Lung (tissue), 12 donors: ENCODE data around the gene CFLAR. TPM values are rescaled to one million over a fixed set of nuclear protein-coding genes. Genes with fewer than 3 reads are reported as not detected.

ENCODE experiments used
- ATAC-seq: fragments of 200-7000 bp; cut with Tn5 transposase; one replicate; pipeline ENCODE4 v1.9.1; 2020; ENCODE audit warnings: moderate number of reproducible peaks; ENCODE audit not compliant: insufficient read depth, low FRiP score
- DNase-seq, 3 donors: peaks; one replicate each; pipeline ENCODE4 v3.0.0-alpha.2; 2013 to 2017
- H3K27ac ChIP-seq, 2 donors: one replicate each; pipeline ENCODE4 v1.5.1; 2013; ENCODE audit warnings: mild to moderate bottlenecking in 2 of 2, moderate library complexity in 2 of 2, control low read depth in 1 of 2, inconsistent platforms in 1 of 2, low read depth in 1 of 2, low read length in 1 of 2
- H3K27me3 ChIP-seq, 3 donors: one replicate each; pipeline ENCODE4 v1.5.1; 2013; ENCODE audit warnings: low read length in 2 of 3; ENCODE audit not compliant: control insufficient read depth in 3 of 3, insufficient read depth in 3 of 3
- H3K36me3 ChIP-seq, 4 donors: one replicate each; pipeline ENCODE4 v1.5.1; 2013; ENCODE audit warnings: low read length in 4 of 4, mild to moderate bottlenecking in 1 of 4, moderate library complexity in 1 of 4; ENCODE audit not compliant: control insufficient read depth in 4 of 4, insufficient read depth in 4 of 4
- H3K4me1 ChIP-seq, 5 donors: one replicate each; pipeline ENCODE4 v1.5.1; 2013; ENCODE audit warnings: low read length in 5 of 5, mild to moderate bottlenecking in 2 of 5, moderate library complexity in 1 of 5; ENCODE audit not compliant: control insufficient read depth in 5 of 5, insufficient read depth in 5 of 5
- H3K4me3 ChIP-seq: one replicate; pipeline ENCODE4 v1.5.1; 2013; ENCODE audit warnings: mild to moderate bottlenecking, control low read depth, moderate library complexity
- H3K9ac ChIP-seq, 2 donors: one replicate each; pipeline ENCODE4 v1.5.1; 2013; ENCODE audit warnings: low read length in 2 of 2, control low read depth in 1 of 2; ENCODE audit not compliant: insufficient read depth in 1 of 2
- H3K9me3 ChIP-seq, 4 donors: one replicate each; pipeline ENCODE4 v1.5.1; 2013; ENCODE audit warnings: low read length in 3 of 4, mild to moderate bottlenecking in 1 of 4, moderate library complexity in 1 of 4; ENCODE audit not compliant: control insufficient read depth in 4 of 4, insufficient read depth in 3 of 4
- WGBS, 2 donors: extraction: QIAGEN DNeasy Blood & Tissue Kit; methylation state at CpG; one replicate each; pipeline ENCODE4 v1.1.7; 2013; 5-methylcytosine and 5-hydroxymethylcytosine counted together
- polyA plus RNA-seq, 2 donors: library from polyadenylated mRNA; stranded (reverse); fragments of 200-250 nt; gene quantifications; one replicate each; pipeline ENCODE4 v1.2.1, GENCODE V29; 2013
- total RNA-seq, 2 donors: library from RNA; depleted of rRNA in 1 of 2; stranded (reverse); fragments of >200 nt in 1 of 2; gene quantifications; one replicate each; pipeline ENCODE4 v1.2.1, GENCODE V29; 2014 to 2021
- TF ChIP-seq, protein P1 (sequence below): IDR thresholded peaks from 2 replicates; pipeline ENCODE4 v1.5.1; 2012; ENCODE audit warnings: mild to moderate bottlenecking; ENCODE audit errors: control extremely low read depth, extremely low read depth
- donor health status: control.
- donor health status: control.
- donor health status: Bipolar disorder and iron deficiency.
- donor health status: healthy.
- donor health status: DM: yes; HTN: yes; CAD: no.

CFLAR gene
- total and polyA plus RNA-seq, 4 donors: 101 to 345 (median 238) TPM

- H3K36me3 ChIP-seq: peaks cover 0 to 5% (median 0%) of the 10 kb centered on the region in 4 donors
- 1 to 3% methylated on average over 5 of the region's 5 CpGs for WGBS, 2 donors
- ATAC-seq (no peak), DNase-seq (no peak)
- peak overlapping the region; percentile 92 to 95 for H3K27ac ChIP-seq
- peaks cover 0 to 26% (median 2%) of the 10 kb centered on the region in 5 donors for H3K4me1 ChIP-seq
- H3K9me3 ChIP-seq: no peaks in the 10 kb centered on the region
- peak overlapping the region; percentile 92 for H3K4me3 ChIP-seq
- H3K27me3 ChIP-seq: no peaks in the 10 kb centered on the region
- TF ChIP-seq, protein P1, sequence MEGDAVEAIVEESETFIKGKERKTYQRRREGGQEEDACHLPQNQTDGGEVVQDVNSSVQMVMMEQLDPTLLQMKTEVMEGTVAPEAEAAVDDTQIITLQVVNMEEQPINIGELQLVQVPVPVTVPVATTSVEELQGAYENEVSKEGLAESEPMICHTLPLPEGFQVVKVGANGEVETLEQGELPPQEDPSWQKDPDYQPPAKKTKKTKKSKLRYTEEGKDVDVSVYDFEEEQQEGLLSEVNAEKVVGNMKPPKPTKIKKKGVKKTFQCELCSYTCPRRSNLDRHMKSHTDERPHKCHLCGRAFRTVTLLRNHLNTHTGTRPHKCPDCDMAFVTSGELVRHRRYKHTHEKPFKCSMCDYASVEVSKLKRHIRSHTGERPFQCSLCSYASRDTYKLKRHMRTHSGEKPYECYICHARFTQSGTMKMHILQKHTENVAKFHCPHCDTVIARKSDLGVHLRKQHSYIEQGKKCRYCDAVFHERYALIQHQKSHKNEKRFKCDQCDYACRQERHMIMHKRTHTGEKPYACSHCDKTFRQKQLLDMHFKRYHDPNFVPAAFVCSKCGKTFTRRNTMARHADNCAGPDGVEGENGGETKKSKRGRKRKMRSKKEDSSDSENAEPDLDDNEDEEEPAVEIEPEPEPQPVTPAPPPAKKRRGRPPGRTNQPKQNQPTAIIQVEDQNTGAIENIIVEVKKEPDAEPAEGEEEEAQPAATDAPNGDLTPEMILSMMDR: no peak
- peak overlapping the region; percentile 18 to 81 for H3K9ac ChIP-seq
These were observed 43.8 kb upstream of the CFLAR start for GRCh38 chr2:201072201-201072530.

- Histone ChIP-seq H3K27me3 (no peaks in the 10 kb centered on the region), H3K4me1 (peaks cover 0 to 26% (median 2%) of the 10 kb centered on the region in 5 donors), H3K27ac (no peak overlapping the region), H3K9me3 (no peaks in the 10 kb centered on the region), H3K4me3 (no peak overlapping the region), H3K9ac (no peak overlapping the region), H3K36me3 (peaks cover 0 to 5% (median 0%) of the 10 kb centered on the region in 4 donors)
- DNase-seq (no peak), ATAC-seq (no peak)
- WGBS, 2 donors: 88 to 92% methylated on average over 1 of the region's 1 CpG
- TF ChIP-seq, protein P1: no peak
These were observed 42.9 kb upstream of the CFLAR start for GRCh38 chr2:201073071-201073470.

DNA sequence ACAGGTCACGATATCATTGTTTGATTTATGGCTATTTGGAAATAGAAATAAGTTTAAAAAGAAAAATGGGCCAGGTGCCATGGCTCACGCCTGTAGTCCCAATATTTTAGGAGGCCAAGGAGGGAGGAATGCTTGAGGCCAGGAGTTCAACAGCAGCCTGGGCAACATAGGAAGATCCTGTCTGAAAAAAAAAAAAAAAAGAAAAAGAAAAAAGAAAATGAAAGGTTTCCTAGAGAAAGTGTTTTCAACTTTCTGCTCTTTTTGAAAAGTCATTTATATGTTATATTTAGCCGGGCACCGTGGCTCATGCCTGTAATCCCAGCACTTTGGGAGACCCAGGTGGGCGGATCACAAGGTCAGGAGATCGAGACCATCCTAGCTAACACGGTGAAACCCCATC is 41.0 kb upstream of the CFLAR start:
- Histone ChIP-seq H3K4me1 (peaks cover 0 to 17% (median 2%) of the 10 kb centered on the region in 5 donors), H3K9ac (no peak overlapping the region), H3K4me3 (no peak overlapping the region), H3K27ac (no peak overlapping the region), H3K27me3 (no peaks in the 10 kb centered on the region), H3K36me3 (peaks cover under 1 to 5% (median 3%) of the 10 kb centered on the region in 4 donors), H3K9me3 (no peaks in the 10 kb centered on the region)
- TF ChIP-seq, protein P1: no peak
- ATAC-seq (no peak), DNase-seq (no peak)
- 89 to 93% methylated on average over 7 of the region's 7 CpGs for WGBS, 2 donors

DNA sequence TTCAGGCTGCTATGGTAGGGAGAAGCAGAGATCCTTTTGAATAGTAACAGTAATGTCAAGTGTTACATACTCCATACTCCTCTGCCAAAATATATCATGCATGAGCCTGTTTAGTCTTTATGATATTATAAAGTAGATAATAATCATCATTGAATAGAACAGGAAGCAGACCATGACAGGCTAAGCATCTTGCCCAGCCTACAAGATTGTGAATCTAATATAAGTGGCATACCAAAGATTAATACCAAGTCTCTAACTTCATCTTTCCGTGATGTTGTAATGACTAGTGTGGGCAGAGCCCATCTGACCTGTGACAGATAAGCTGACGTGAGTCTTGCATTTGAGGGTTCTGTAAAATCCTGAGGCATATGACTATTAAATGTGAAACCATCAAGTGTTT is 31.1 kb upstream of the CFLAR start:
- WGBS, 2 donors: 62 to 73% methylated on average over 2 of the region's 2 CpGs
- Histone ChIP-seq H3K4me3 (no peak overlapping the region), H3K4me1 (no peaks in the 10 kb centered on the region), H3K27ac (no peak overlapping the region), H3K9ac (no peak overlapping the region), H3K27me3 (no peaks in the 10 kb centered on the region), H3K36me3 (peaks cover 3 to 15% (median 11%) of the 10 kb centered on the region in 4 donors), H3K9me3 (no peaks in the 10 kb centered on the region)
- DNase-seq: no peak
- no peak for ATAC-seq
- TF ChIP-seq, protein P1: no peak
